HG02763 (cell line): ENCODE data around the gene USP30.
A peak's percentile ranks its signal among the peaks of the same experiment; 100 is the strongest.

Source experiments
- ATAC-seq: cut with Tn5 transposase; IDR thresholded peaks from one replicate; pipeline ENCODE4 v1.9.1; 2021; ENCODE audit warnings: mild to moderate bottlenecking, moderate library complexity; ENCODE audit not compliant: unreplicated experiment

The USP30 gene

GRCh38 chr12:109093022-109093918, 40.9 kb downstream of the USP30 start, which contains the start of gene ALKBH2:
TSS of gene ALKBH2 (minus strand) at chr12:109093472. CDS start at chr12:109092786, 686 bp downstream.
- ATAC-seq: peak; percentile 65

GRCh38 chr12:109097140-109097434, 44.7 kb downstream of the USP30 start:
- ATAC-seq: no peak

GRCh38 chr12:109097435-109098182, 45.2 kb downstream of the USP30 start, which contains the start of gene UNG:
TSS of gene UNG (plus strand) at chr12:109097597. CDS start at chr12:109097680, 83 bp downstream.
- peak; percentile 94 for ATAC-seq

GRCh38 chr12:109098183-109098604, 45.8 kb downstream of the USP30 start:
- ATAC-seq: peak; percentile 20

- no peak for ATAC-seq
These were observed 46.3 kb downstream of the USP30 start for GRCh38 chr12:109098651-109099050.

- ATAC-seq: no peak
These were observed 47.1 kb downstream of the USP30 start for GRCh38 chr12:109099431-109100020.

GRCh38 chr12:109100741-109101140, 48.4 kb downstream of the USP30 start:
- ATAC-seq: no peak

GRCh38 chr12:109102491-109102890, 50.1 kb downstream of the USP30 start:
- no peak for ATAC-seq

GRCh38 chr12:109105176-109105575, 52.8 kb downstream of the USP30 start:
- no peak for ATAC-seq

- no peak for ATAC-seq
These were observed 57.5 kb downstream of the USP30 start for GRCh38 chr12:109109746-109110350.

- ATAC-seq: peak; percentile 51
These were observed 58.7 kb downstream of the USP30 start for GRCh38 chr12:109110988-109111495.

- no peak for ATAC-seq
These were observed 60.5 kb downstream of the USP30 start for GRCh38 chr12:109112720-109113465.

GRCh38 chr12:109113661-109114321, 61.4 kb downstream of the USP30 start:
- no peak for ATAC-seq

- ATAC-seq: no peak
These were observed 62.3 kb downstream of the USP30 start for GRCh38 chr12:109114644-109115043.

- no peak for ATAC-seq
These were observed 63.0 kb downstream of the USP30 start for GRCh38 chr12:109115404-109115757.

GRCh38 chr12:109115758-109116610, 63.6 kb downstream of the USP30 start, which contains the start of gene ACACB:
TSS of gene ACACB (plus strand) at chr12:109116587. CDS start at chr12:109139406, 22,819 bp downstream.
- no peak for ATAC-seq

GRCh38 chr12:109116611-109116949, 64.2 kb downstream of the USP30 start:
- ATAC-seq: no peak

- ATAC-seq: no peak
These were observed 67.7 kb downstream of the USP30 start for GRCh38 chr12:109120095-109120494.

- no peak for ATAC-seq
These were observed 68.2 kb downstream of the USP30 start for GRCh38 chr12:109120557-109120956.
